ENCODE measurements around the gene FTO.

The FTO gene

DNA sequence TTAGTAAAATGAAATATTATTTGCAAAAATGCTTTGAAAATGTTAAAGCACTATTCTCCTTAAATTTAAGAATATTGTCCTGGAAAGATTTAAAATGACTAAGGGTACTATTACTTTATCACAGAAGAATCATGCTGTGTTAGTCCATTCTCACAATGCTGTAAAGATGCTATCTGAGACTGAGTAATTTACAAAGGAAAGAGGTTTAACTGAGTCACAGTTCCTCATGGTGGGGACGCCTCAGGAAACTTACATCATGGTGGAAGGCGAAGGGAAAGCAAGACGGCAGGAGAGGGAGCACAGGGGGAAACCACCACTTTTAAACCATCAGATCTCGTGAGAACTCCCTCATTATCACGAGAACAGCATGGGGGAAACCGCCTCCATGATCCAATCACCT lies 337.0 kb downstream of the FTO start:
- TF ChIP-seq, protein P1, sequence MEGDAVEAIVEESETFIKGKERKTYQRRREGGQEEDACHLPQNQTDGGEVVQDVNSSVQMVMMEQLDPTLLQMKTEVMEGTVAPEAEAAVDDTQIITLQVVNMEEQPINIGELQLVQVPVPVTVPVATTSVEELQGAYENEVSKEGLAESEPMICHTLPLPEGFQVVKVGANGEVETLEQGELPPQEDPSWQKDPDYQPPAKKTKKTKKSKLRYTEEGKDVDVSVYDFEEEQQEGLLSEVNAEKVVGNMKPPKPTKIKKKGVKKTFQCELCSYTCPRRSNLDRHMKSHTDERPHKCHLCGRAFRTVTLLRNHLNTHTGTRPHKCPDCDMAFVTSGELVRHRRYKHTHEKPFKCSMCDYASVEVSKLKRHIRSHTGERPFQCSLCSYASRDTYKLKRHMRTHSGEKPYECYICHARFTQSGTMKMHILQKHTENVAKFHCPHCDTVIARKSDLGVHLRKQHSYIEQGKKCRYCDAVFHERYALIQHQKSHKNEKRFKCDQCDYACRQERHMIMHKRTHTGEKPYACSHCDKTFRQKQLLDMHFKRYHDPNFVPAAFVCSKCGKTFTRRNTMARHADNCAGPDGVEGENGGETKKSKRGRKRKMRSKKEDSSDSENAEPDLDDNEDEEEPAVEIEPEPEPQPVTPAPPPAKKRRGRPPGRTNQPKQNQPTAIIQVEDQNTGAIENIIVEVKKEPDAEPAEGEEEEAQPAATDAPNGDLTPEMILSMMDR (conservative IDR thresholded peaks at IDR 0.05; ENCODE audit: low read depth, low read length) = no peak
- Histone ChIP-seq H3K27ac (no peak overlapping the region), H3K27me3 (ENCODE audit: insufficient read depth, low read depth) (no peaks in the 10 kb centered on the region), H3K4me2 (no peak overlapping the region), H2AFZ (ENCODE audit: low read depth) (no peak overlapping the region), H4K20me1 (ENCODE audit: insufficient read depth) (no peaks in the 10 kb centered on the region), H3K36me3 (ENCODE audit: insufficient read depth) (no peaks in the 10 kb centered on the region), H3K4me3 (IDR thresholded peaks at IDR 0.05; ENCODE audit: insufficient read depth, low read depth, low read length) (no peak overlapping the region), H3K9ac (no peak overlapping the region), H3K79me2 (ENCODE audit: insufficient read depth, low read depth) (no peaks in the 10 kb centered on the region), H3K4me1 (ENCODE audit: low read depth, poor library complexity, severe bottlenecking) (no peaks in the 10 kb centered on the region)

GRCh38 chr16:54048586-54049495 lies 344.9 kb downstream of the FTO start:
- H3K9ac ChIP-seq = no peak overlapping the region
- H3K79me2 ChIP-seq (ENCODE audit: insufficient read depth, low read depth) = no peaks in the 10 kb centered on the region
- H3K36me3 ChIP-seq (ENCODE audit: insufficient read depth) = no peaks in the 10 kb centered on the region
- TF ChIP-seq, protein P1 (conservative IDR thresholded peaks at IDR 0.05; ENCODE audit: low read depth, low read length) = no peak
- H2AFZ ChIP-seq (ENCODE audit: low read depth) = no peak overlapping the region
- H3K4me1 ChIP-seq (ENCODE audit: low read depth, poor library complexity, severe bottlenecking) = no peaks in the 10 kb centered on the region
- H3K27me3 ChIP-seq (ENCODE audit: insufficient read depth, low read depth) = no peaks in the 10 kb centered on the region
- H3K4me2 ChIP-seq = no peak overlapping the region
- H3K4me3 ChIP-seq (IDR thresholded peaks at IDR 0.05; ENCODE audit: insufficient read depth, low read depth, low read length) = no peak overlapping the region
- no peak overlapping the region for H3K27ac ChIP-seq
- H4K20me1 ChIP-seq (ENCODE audit: insufficient read depth) = no peaks in the 10 kb centered on the region

DNA sequence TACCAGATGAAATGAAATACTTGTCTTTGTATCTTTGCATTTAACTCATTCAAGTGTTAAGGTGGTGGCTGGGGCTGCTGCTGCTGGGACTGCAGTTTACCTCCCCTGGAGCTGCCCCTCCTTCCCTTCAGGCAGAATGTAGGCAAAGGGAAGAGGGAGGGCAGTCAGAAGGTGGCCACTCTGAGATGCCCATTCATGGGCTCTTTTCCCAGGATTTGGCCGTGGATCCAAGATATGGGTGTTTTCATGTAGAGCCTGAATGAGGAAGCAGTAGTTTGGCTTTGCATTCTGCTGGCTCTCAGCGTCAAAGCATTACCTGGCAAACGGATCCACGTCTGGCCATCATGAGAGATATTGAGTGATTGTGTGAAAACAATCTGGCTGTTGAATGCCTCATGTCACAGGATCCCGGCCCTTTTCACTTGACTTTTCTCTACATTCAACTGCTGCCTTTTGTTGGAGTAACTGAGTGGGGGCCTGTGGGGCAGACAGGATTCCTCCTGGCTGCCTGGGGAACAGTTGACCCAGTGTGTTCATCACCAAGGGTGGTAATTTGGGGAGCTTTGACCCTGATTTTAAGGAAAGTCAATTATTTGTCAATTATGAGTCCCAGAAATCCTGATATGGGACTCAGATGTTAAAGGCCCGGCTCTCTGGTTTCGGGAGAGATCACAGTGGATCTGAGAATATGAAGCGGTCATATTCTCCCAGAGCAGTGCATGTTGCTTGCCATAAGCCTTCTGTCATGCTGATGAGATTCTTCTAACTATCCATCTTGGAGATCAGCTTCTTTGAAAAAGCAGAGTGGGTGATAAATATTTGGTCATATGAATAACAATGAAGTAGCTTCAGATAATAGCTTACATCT lies 345.9 kb downstream of the FTO start:
- H3K4me3 ChIP-seq (IDR thresholded peaks at IDR 0.05; ENCODE audit: insufficient read depth, low read depth, low read length) = no peak overlapping the region

DNA sequence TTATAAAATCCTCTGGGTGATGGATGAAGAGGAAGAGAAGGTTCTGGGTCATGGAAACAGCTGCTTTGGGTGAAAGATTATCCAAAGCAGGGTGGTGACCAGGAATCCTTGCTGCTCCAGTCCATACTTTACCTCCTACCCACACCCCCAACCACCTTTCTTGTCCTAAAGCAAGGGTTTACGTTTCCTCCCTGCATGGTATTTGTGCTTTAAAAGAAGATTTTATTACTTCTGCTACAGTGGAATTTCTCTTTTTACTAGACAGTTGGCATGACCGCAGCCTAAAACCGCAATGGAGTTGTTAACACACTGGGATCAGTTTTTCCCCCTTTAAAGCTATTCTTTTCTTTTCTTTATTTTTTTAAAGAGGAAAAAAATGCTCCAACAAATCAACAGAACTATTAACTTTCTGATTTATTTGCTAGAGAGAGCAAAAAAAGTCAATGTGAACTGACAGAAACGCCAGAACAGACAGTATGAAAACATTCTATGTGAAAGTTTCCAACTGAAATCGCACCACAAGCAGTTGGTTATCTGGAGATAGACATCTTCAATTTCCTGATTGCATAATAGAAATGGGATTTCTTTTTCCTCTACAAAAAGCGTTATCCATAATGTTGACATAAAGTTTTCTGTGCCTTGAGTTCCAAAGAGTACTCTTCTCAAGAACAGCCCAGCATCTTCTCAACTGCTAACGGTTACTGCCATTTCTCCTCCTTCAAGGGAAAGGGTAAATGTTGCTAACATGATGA lies 346.7 kb downstream of the FTO start:
- no peak overlapping the region for H3K9ac ChIP-seq
- H4K20me1 ChIP-seq (ENCODE audit: insufficient read depth) = no peaks in the 10 kb centered on the region
- no peak overlapping the region for H3K27ac ChIP-seq
- H2AFZ ChIP-seq (ENCODE audit: low read depth) = no peak overlapping the region
- no peaks in the 10 kb centered on the region for H3K79me2 ChIP-seq (ENCODE audit: insufficient read depth, low read depth)
- H3K4me1 ChIP-seq (ENCODE audit: low read depth, poor library complexity, severe bottlenecking) = no peaks in the 10 kb centered on the region
- H3K4me2 ChIP-seq = no peak overlapping the region
- TF ChIP-seq, protein P1 (conservative IDR thresholded peaks at IDR 0.05; ENCODE audit: low read depth, low read length) = no peak
- H3K27me3 ChIP-seq (ENCODE audit: insufficient read depth, low read depth) = no peaks in the 10 kb centered on the region
- H3K36me3 ChIP-seq (ENCODE audit: insufficient read depth) = no peaks in the 10 kb centered on the region
- no peak overlapping the region for H3K4me3 ChIP-seq (IDR thresholded peaks at IDR 0.05; ENCODE audit: insufficient read depth, low read depth, low read length)

More for the DNA sequence above, 345.9 kb downstream of the FTO start:
- no peaks in the 10 kb centered on the region for H3K4me1 ChIP-seq (ENCODE audit: low read depth, poor library complexity, severe bottlenecking)
- TF ChIP-seq, protein P1 (conservative IDR thresholded peaks at IDR 0.05; ENCODE audit: low read depth, low read length) = no peak
- H3K79me2 ChIP-seq (ENCODE audit: insufficient read depth, low read depth) = no peaks in the 10 kb centered on the region
- no peak overlapping the region for H3K27ac ChIP-seq
- H3K4me2 ChIP-seq = no peak overlapping the region
- no peak overlapping the region for H3K9ac ChIP-seq
- H3K27me3 ChIP-seq (ENCODE audit: insufficient read depth, low read depth) = no peaks in the 10 kb centered on the region
- no peak overlapping the region for H2AFZ ChIP-seq (ENCODE audit: low read depth)
- no peaks in the 10 kb centered on the region for H4K20me1 ChIP-seq (ENCODE audit: insufficient read depth)
- H3K36me3 ChIP-seq (ENCODE audit: insufficient read depth) = no peaks in the 10 kb centered on the region
